NCI-H1436 treated with DMSO at 0.1 percent for 48 hours (cell line): ENCODE results near the gene BFSP1.

Source experiments
- DNase-seq: peaks from one replicate; lab custom pipeline; 2025; lab: John Stamatoyannopoulos, UW

The BFSP1 gene

GRCh38 chr20:17530716-17531664 lies at the start of gene BFSP1:
TSS of gene BFSP1 (minus strand) at chr20:17531379. CDS start at chr20:17531329, 50 bp downstream.
- DNase-seq = no peak

GRCh38 chr20:17580895-17581294 lies 49.7 kb upstream of the BFSP1 start:
- DNase-seq = no peak

DNA sequence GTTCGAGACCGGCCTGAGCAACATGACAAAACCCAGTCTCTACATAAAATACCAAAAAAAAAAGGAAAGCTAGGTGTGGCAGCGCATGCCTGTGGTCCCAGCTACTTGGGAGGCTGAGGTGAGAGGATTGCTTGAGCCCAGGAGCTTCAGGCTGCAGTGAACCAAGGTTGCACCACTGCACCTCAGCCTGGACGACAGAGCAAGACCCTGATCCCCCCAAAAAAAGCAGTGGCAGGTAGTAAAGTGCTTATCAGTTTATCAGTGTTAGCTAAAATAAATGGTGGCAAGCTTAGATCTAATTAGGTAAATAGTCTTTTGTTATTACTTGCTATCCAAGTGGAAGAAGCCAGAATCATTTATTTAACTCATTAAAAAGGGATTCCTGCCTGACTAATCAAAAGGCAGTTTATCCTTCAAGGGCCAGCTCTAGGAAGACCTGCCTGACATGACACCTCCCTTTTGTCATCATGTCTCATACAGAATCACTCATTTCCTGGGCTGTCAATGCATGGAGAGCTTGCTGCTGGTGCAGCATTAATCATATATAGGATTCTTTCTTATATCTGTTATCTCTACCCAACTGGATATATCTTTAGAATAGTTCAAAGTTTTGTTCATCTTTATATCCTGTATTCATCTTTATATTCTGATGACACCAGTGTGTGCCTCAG lies 48.3 kb upstream of the BFSP1 start:
- DNase-seq = no peak

GRCh38 chr20:17576215-17576614 lies 45.0 kb upstream of the BFSP1 start:
- no peak for DNase-seq

DNA sequence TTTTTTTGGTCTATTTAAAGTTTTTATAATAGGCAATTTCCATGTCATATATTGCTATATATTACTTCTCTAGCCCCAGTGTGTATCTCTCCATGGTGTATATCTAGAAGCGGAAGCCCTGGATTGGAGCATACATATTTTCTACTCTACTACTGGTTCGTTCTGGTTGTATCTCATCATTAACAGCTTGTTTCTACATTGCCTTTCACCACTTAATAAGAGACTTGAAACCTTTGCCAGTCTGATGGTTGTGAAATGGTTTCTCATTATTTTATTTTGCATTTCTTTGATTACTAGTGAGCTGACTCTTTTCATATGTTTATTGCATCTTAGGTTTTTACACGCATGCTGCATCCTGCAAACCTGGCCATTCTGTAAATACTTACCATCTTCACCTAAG lies 42.3 kb upstream of the BFSP1 start:
- DNase-seq = no peak

DNA sequence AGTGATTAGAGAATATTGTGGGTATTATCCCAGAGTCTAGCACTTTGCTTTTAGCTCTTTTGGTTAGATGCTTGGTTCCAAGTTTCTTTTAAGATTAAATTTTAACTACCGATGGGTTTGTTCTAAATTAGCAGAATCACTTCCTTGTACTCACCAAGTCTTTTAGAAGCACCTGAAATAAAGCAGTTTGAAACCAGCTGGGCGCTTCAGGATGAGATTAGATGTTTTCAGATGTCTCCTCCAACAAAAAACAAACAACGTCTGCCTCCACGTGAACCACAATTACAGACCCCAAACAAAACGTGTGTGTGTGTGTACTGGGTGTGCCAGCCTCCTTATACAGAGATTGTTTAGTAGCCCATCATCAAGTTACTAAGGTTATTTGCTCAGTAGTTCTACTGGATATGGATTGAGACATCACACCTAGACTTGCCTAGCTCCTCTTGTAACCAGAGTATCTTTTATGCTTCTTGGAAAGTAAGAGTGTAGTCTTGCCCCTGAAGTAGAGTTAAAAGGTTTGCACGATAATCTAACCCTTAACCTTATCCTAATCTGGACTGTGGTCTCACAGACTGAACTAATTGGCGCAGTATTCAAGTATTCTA lies 41.0 kb upstream of the BFSP1 start:
- no peak for DNase-seq

DNA sequence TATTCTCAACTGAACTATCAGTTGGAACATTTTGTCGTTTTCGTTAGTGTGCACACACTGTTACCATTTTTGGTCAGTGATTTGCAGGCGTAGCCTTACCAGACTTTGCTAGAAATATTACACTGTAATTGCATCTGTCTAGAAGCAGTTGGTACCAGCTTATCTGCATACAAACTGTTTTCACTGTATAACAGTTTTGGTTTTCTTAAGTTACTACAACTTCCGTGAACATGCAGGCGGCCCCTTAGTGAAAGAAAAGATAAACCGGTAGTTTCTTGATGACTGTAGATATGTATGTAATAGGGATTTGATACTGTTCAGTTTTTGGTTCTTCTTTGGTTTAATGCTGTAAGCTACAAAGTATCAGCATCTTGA lies 40.0 kb upstream of the BFSP1 start:
- DNase-seq = no peak

DNA sequence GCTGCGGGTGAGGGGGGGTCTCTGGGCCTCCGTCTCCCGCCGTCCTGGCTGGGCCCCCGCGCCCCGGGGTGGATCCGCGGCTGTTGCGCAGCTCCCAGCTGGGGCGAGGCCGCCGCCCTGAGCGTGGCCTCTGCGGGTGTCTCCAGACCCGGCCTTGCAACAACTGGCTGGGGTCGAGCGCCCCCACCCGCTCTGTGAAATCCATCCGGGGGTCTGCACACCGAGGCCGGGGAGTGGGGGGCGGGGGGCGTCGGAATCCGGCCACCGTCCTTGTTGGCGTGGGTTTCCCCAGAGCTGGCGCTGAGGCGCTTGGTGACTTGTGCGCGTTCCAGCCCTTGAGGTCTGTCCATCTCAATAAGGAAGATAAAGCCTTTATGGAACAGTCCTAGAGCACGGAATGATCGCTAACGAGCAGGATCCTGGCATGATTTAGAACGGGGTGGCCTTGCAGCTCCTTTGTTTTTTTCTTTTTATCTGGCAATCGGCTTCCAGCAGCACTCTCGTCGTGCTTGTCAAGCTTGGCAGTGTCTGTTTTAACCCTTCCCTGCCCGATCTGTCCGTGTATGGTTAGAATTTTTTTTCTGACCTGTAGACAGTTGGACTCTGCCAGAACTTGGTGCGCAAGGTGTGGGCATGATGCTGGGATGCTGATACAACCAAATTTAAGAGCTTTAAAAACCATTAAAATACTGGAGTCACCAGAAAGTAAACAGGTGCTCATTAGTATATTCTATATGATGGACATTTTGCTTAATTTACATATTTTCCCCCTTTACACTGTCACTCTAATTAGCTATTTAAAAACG lies 39.4 kb upstream of the BFSP1 start:
- DNase-seq = no peak

GRCh38 chr20:17569616-17570346 lies 38.6 kb upstream of the BFSP1 start, which contains the start of gene DSTN:
TSS of gene DSTN (plus strand) at chr20:17570075. CDS start at chr20:17570209, 134 bp downstream.
- DNase-seq = peak; percentile 58

- no peak for DNase-seq
These were observed 37.9 kb upstream of the BFSP1 start for GRCh38 chr20:17568972-17569521.

DNA sequence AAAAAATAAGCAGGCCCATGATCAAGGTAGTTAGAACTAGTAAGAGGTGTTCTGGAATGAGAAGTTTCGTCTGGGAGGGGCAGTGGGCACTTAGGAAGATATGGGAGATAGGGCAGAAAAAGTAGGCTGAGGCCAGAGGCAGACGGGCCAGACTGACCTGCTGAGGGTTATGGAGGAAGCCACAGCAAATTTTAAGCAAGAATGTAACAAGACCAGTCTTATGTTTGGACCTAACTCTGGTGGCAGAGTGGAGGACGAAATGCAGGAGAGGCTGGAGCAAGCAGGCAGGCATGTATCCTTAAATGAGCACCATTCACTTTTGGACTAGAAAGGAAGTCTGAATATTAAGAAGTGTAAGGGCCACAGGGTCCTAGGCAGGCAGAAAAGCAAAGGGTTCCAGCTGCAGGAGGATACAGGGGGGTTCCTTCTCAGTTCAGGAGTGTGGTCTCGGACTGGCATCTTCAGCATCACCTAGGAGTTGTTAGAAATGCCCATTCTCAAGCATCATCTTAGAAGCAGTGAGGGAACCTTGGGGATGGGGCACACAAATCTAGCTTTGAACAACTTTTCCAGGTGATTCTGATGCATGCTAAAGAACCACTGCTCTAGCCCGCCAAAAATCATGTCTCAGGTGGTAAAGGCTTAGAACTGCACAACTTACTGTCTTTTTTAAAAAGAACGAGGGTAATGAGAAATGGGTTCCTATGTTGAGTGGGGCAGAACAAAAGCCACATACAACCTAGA lies 37.0 kb upstream of the BFSP1 start:
- no peak for DNase-seq

- no peak for DNase-seq
These were observed 35.2 kb upstream of the BFSP1 start for GRCh38 chr20:17566345-17566744.

- no peak for DNase-seq
These were observed 34.1 kb upstream of the BFSP1 start for GRCh38 chr20:17565169-17565845.

DNA sequence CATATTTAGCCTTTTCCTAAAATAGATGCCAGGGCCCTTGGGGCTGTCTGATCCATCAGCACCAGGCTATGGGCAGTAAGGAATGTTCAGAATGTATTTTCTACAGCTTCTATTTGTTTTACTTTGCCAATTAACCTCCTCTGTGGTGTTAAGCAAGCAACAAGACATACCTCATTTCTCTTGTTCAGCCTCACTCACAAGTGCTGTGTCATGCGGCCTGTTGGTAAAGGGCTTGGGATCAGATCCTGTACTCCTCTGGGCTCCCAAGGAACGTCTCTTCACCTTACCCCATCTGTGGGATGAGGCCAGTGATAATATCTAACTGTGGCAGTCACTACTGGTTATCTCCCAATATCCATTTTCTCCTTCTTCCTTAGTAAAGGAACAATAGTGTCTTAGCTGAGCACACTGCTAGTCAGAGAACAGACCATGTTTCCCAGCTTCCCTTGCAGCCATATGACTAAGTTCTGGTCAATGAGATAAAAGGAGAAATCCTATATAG lies 31.7 kb upstream of the BFSP1 start:
- no peak for DNase-seq

DNA sequence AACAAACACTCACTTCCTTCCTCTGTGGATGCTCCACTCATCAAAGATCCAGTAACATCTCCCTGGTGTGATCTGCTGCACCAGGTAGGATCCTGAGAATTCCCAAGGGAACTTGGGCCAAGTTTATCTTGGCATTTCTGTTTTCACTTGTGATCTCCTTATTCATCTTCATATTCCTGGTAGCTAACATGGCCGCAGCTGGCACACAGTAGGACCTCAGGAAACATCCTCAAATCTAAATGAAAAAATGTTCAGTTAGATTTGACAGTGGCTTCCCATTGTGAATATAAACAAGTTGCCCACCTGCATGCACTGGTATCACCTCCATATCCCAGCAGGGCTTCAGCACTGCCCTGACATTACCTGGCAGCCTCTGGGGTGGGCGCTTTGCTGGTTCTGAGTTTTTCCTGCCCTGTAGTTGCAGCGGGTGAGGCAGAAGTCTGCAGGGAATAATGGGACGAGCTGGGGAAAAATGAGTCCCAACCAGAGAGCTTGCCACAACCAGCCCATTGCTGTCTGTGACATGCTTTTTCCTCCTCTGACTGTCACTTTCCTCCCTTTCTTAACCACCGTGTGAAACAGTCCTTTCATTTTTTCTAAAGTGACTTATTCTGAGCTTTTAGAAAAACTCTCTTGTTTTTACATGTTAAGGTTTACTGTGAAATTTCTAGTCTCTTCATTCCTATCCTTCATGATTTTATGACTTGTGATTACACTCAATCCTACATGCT lies 29.3 kb upstream of the BFSP1 start:
- DNase-seq = no peak

DNA sequence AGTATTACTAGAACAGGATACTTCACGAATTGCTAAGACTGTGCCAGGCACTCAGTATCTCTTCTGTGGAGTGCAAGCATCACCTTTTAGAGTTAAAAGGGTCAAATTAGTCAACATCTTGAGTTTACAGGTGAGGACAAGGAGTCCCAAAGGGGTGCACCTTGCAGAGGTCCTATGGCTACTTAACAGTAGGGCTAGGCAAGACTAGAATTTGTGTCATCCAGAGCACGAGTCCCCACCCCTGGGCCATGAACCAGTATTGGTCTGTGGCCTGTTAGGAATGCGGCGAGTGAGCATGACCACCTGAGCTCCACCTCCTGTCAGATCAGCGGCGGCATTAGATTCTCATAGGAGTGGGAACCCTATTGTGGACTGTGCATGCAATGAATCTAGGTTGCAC lies 28.2 kb upstream of the BFSP1 start:
- no peak for DNase-seq

DNA sequence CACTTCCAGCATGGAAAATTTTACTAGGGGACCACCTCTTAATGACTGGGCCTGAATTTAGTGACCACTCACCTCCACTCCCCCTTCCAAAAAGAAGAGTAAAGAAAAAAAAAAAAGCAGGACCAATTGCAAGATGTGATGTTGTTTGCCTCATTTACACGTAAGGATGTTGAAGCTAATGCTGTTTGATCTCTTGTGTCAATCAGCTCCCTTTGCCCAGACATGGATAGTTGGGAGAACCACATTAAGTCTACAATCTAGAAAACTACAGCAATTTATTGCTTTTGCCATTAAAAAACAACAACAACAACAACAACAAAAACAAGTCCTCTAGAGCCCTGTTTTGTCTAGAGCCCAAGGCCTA lies 27.7 kb upstream of the BFSP1 start:
- no peak for DNase-seq

GRCh38 chr20:17558154-17558940 lies 27.2 kb upstream of the BFSP1 start:
- DNase-seq = no peak
